ENCODE measurements around the gene LBHD2. TPM values are rescaled to one million over a fixed set of nuclear protein-coding genes. Genes with fewer than 3 reads are reported as not detected.
A peak's percentile ranks its signal among the peaks of the same experiment; 100 is the strongest.

The LBHD2 gene
- total and polyA plus RNA-seq, 2 of the 8 experiments (the other 6 are each of a cell fraction or from before 2014, with no cell fraction given): not detected

DNA sequence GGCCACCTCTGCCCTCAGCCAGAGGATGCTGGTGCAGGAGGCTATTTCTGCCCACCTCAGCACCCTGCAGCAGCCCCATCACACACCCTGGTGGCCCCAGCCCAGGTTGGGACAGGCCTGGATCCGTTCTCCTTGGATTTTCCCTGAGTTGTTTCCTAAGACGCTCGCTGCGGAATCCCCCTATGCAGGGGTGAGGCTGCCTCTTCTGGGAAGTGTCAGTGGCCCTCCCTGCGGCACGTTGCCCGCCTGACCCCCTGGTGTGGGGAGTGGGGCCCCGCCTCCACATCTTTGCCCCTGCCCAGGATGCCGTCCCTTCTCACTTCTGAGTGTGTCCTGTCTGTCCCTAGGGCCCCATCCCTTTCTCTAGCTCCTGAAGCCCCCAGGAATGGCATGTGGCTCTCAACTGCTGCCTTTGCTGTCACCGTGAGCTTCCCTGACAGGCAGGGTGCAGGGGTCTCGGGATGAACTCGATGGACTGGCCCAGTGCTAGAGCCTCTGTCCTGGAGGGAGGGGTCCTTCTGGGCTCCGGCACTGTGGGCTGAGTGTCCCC, 9.9 kb downstream of the LBHD2 start:
- CTCF ChIA-PET (ENCODE audit: partially characterized antibody): interaction anchor here (0.8 to 5.4 kb wide), 5 partner anchors 11 to 48 kb away, joined by 3 to 58 read pairs (median 5); no protein-coding TSS in a partner anchor
- no peak overlapping the region for H2BK20ac ChIP-seq (ENCODE audit: low read length)
- FAIRE-seq: no peak

More for the DNA sequence above, 9.9 kb downstream of the LBHD2 start:
- Histone ChIP-seq H4K20me1 (replicated peaks in 1 of 2; ENCODE audit: control insufficient read depth in 1 of 2, insufficient read depth in 2 of 2, low read length in 2 of 2) (peaks cover 0 to 1% of the 10 kb centered on the region in 2 experiments), H3K4me1 (replicated peaks in 1 of 4; ENCODE audit: control insufficient read depth in 3 of 4, insufficient read depth in 4 of 4, low read length in 3 of 4) (peaks cover 3 to 23% (median 7%) of the 10 kb centered on the region in 4 experiments), H3K9ac (replicated peaks in 1 of 4; ENCODE audit: extremely low read depth in 1 of 4, low read depth in 3 of 4, low read length in 3 of 4) (no peak overlapping the region), H3K36me3 (ENCODE audit: control insufficient read depth in 2 of 4, insufficient read depth in 4 of 4, low read length in 3 of 4) (no peaks in the 10 kb centered on the region), H4K5ac (ENCODE audit: insufficient read length, low read depth, low read length) (no peak overlapping the region), H2AK5ac (ENCODE audit: low read depth, low read length) (no peak overlapping the region), H3K4me3 (ENCODE audit: extremely low read depth in 1 of 4, insufficient read depth in 2 of 4, low read depth in 3 of 4, low read length in 4 of 4) (no peak overlapping the region), H4K91ac (replicated peaks; ENCODE audit: insufficient read length, low read length) (no peak overlapping the region), H3K23me2 (ENCODE audit: low read depth, low read length) (peaks cover 4% of the 10 kb centered on the region; the same call in 1 of the 2 replicates), H3K27me3 (replicated peaks in 1 of 4; ENCODE audit: control insufficient read depth in 3 of 4, extremely low read depth in 1 of 4, insufficient read depth in 3 of 4, low read length in 3 of 4) (peaks cover 0 to 12% (median 6%) of the 10 kb centered on the region in 4 experiments; a peak in 4 of 7 replicates), H3K23ac (ENCODE audit: insufficient read length) (no peak overlapping the region), H3K18ac (ENCODE audit: extremely low read depth, low read length) (no peak overlapping the region), H2AFZ (ENCODE audit: low read length) (no peak overlapping the region), H3K4ac (replicated peaks; ENCODE audit: insufficient read length, low read depth, low read length) (no peak overlapping the region), H3K14ac (ENCODE audit: insufficient read length) (no peak overlapping the region), H4K8ac (ENCODE audit: extremely low read depth, insufficient read depth, low read length) (no peak overlapping the region), H3K4me2 (ENCODE audit: insufficient read depth in 1 of 2, low read depth in 2 of 2, low read length in 2 of 2) (no peak overlapping the region), H3K79me1 (ENCODE audit: low read depth, low read length) (no peaks in the 10 kb centered on the region), H2BK12ac (ENCODE audit: low read depth, low read length) (peak overlapping the region; percentile 35; the same call in 1 of the 2 replicates), H3K9me3 (ENCODE audit: insufficient read depth in 2 of 2, low read depth in 1 of 2, low read length in 1 of 2) (no peaks in the 10 kb centered on the region), H2BK120ac (replicated peaks; ENCODE audit: low read depth, low read length) (no peak overlapping the region), H2BK15ac (ENCODE audit: low read length) (0 out of 2 replicates have a peak overlapping the region, but pooled peaks have one; percentile 10), H3K56ac (replicated peaks; ENCODE audit: insufficient read length, low read depth, low read length) (no peak overlapping the region), H3K79me2 (ENCODE audit: control insufficient read depth in 1 of 2, insufficient read depth in 2 of 2, low read length in 2 of 2) (no peaks in the 10 kb centered on the region), H2BK5ac (ENCODE audit: low read depth, low read length) (no peak overlapping the region), H3K27ac (ENCODE audit: low read depth, low read length) (no peak overlapping the region)
- no peak for DNase-seq (ENCODE audit: low read depth in 1 of 2, low spot score in 2 of 2)
- POLR2A ChIA-PET (ENCODE audit: partially characterized antibody): interaction anchor here (0.9 to 1.1 kb wide), 2 partner anchors 11 to 35 kb away, joined by 3 to 5 read pairs; no protein-coding TSS in a partner anchor
- WGBS, 2 experiments (ENCODE audit: extremely low coverage in 1 of 2, insufficient coverage in 1 of 2, insufficient read length in 1 of 2, insufficient replicate concordance in 2 of 2, low coverage in 1 of 2, low lambda C conversion rate in 2 of 2, missing lambda C conversion rate in 1 of 2): 77% methylated on average over 12 of the region's 13 CpGs; no CpG with 5 or more reads in 1 of the 2 experiments
- TF ChIP-seq TCF12 (IDR thresholded peaks at IDR 0.05; ENCODE audit: low read depth, low read length) (no peak), NANOG (IDR thresholded peaks at IDR 0.05; ENCODE audit: insufficient read depth, low read depth, low read length, poor library complexity, severe bottlenecking) (no peak), SRF (IDR thresholded peaks at IDR 0.05; ENCODE audit: low read depth, low read length) (no peak), HDAC2 (IDR thresholded peaks at IDR 0.05; ENCODE audit: borderline replicate concordance in 1 of 2, low read depth in 2 of 2, low read length in 2 of 2) (no peak)
- TF ChIP-seq, protein P1, sequence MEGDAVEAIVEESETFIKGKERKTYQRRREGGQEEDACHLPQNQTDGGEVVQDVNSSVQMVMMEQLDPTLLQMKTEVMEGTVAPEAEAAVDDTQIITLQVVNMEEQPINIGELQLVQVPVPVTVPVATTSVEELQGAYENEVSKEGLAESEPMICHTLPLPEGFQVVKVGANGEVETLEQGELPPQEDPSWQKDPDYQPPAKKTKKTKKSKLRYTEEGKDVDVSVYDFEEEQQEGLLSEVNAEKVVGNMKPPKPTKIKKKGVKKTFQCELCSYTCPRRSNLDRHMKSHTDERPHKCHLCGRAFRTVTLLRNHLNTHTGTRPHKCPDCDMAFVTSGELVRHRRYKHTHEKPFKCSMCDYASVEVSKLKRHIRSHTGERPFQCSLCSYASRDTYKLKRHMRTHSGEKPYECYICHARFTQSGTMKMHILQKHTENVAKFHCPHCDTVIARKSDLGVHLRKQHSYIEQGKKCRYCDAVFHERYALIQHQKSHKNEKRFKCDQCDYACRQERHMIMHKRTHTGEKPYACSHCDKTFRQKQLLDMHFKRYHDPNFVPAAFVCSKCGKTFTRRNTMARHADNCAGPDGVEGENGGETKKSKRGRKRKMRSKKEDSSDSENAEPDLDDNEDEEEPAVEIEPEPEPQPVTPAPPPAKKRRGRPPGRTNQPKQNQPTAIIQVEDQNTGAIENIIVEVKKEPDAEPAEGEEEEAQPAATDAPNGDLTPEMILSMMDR (IDR thresholded peaks at IDR 0.05; ENCODE audit: control extremely low read depth in 1 of 3, insufficient read depth in 1 of 3, low read depth in 1 of 3, low read length in 3 of 3): no peak
